ENCODE measurements around the gene NCCRP1. TPM values are rescaled to one million over a fixed set of nuclear protein-coding genes. Genes with fewer than 3 reads are reported as not detected.
A peak's percentile ranks its signal among the peaks of the same experiment; 100 is the strongest.

Gene NCCRP1
- total RNA-seq, 1 donor from 2014 or later, result 1.9 TPM

DNA sequence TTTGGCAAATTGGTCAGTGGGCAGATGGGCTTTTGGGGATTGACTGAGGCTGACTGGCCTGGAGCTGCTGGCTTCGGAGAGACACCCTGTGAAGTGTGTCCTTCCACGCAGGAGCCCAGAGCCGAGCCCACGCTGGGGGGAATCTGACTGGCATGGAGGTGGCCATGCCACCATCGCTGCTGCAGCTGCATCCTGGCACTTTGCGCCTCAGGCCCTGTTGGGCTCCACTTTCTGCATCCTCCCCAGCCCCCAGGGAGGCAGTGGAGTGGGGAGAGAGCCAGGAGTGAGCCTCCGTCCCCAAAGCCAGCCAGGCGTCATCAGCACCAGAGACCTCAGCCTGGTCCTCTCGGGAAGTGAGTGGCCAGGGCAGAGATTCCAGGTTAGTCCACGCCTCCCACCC, 17.0 kb upstream of the NCCRP1 start:
- no peaks in the 10 kb centered on the region for H3K9me3 ChIP-seq (ENCODE audit: low read depth)
- DNase-seq (ENCODE audit: low spot score), result no peak

DNA sequence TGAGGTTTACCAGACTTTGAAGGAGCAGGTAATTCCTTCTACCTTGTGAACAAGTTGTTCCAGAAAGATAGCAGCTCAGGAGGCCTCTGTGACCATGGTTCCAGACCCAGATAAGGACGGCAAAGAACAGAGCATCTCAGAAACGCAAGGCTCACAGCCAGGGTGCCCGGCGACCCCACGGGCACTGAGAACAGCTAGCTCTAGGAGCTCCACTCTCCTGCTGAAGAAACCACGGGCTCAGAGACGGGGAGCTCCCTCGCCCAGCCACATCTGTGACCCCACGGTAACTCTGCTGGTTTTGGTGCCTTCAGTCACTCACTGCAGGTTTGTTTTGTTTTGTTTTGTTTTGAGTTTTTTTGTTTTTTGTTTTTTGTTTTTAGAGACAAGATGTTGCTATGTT, 16.0 kb upstream of the NCCRP1 start:
- Histone ChIP-seq H3K79me2 (ENCODE audit: low read depth) (no peaks in the 10 kb centered on the region), H2AFZ (replicated peaks) (no peak overlapping the region), H3K9me3 (ENCODE audit: low read depth) (no peaks in the 10 kb centered on the region), H3K4me2 (no peak overlapping the region), H3K36me3 (no peaks in the 10 kb centered on the region), H3F3A (ENCODE audit: low read depth) (no peaks in the 10 kb centered on the region), H3K9ac (no peak overlapping the region), H4K20me1 (ENCODE audit: low read depth) (peaks cover 3% of the 10 kb centered on the region), H3K4me1 (no peaks in the 10 kb centered on the region), H3K4me3 (no peak overlapping the region), H3K27me3 (no peaks in the 10 kb centered on the region), H3K27ac (no peak overlapping the region)
- H3K36me3 Mint-ChIP-seq, result peaks cover 4% of the 10 kb centered on the region
- H3K9me3 Mint-ChIP-seq, result no peaks in the 10 kb centered on the region
- peak overlapping the region; percentile 50 for H3K27ac Mint-ChIP-seq
- peaks cover 1% of the 10 kb centered on the region for H3K4me1 Mint-ChIP-seq
- H3K4me3 Mint-ChIP-seq, result no peak overlapping the region
- H3K27me3 Mint-ChIP-seq (ENCODE audit: insufficient read depth, low read depth), result peaks cover 4% of the 10 kb centered on the region
- TF ChIP-seq EZH2phosphoT487 (IDR thresholded peaks at IDR 0.05) (no peak), EZH2 (IDR thresholded peaks at IDR 0.05) (no peak)
- no peak for DNase-seq (ENCODE audit: low spot score)

More for the DNA sequence above, 17.0 kb upstream of the NCCRP1 start:
- H3K4me3 Mint-ChIP-seq, result no peak overlapping the region
- H3K9ac ChIP-seq, result no peak overlapping the region
- H3K27me3 Mint-ChIP-seq (ENCODE audit: insufficient read depth, low read depth), result peaks cover 4% of the 10 kb centered on the region
- TF ChIP-seq EZH2 (IDR thresholded peaks at IDR 0.05) (no peak), EZH2phosphoT487 (IDR thresholded peaks at IDR 0.05) (no peak)
- TF ChIP-seq, protein P1, sequence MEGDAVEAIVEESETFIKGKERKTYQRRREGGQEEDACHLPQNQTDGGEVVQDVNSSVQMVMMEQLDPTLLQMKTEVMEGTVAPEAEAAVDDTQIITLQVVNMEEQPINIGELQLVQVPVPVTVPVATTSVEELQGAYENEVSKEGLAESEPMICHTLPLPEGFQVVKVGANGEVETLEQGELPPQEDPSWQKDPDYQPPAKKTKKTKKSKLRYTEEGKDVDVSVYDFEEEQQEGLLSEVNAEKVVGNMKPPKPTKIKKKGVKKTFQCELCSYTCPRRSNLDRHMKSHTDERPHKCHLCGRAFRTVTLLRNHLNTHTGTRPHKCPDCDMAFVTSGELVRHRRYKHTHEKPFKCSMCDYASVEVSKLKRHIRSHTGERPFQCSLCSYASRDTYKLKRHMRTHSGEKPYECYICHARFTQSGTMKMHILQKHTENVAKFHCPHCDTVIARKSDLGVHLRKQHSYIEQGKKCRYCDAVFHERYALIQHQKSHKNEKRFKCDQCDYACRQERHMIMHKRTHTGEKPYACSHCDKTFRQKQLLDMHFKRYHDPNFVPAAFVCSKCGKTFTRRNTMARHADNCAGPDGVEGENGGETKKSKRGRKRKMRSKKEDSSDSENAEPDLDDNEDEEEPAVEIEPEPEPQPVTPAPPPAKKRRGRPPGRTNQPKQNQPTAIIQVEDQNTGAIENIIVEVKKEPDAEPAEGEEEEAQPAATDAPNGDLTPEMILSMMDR (IDR thresholded peaks at IDR 0.05), result no peak
- no peak overlapping the region for H3K27ac Mint-ChIP-seq
- H3K4me1 Mint-ChIP-seq, result peaks cover 2% of the 10 kb centered on the region
- no peaks in the 10 kb centered on the region for H3K9me3 Mint-ChIP-seq
- no peaks in the 10 kb centered on the region for H3K4me1 ChIP-seq
- H4K20me1 ChIP-seq (ENCODE audit: low read depth), result peaks cover 3% of the 10 kb centered on the region
- no peak overlapping the region for H3K4me2 ChIP-seq
- H2AFZ ChIP-seq (replicated peaks), result no peak overlapping the region
- no peaks in the 10 kb centered on the region for H3K27me3 ChIP-seq
- no peaks in the 10 kb centered on the region for H3F3A ChIP-seq (ENCODE audit: low read depth)
- no peaks in the 10 kb centered on the region for H3K36me3 ChIP-seq
- no peaks in the 10 kb centered on the region for H3K79me2 ChIP-seq (ENCODE audit: low read depth)
- H3K27ac ChIP-seq, result no peak overlapping the region
- H3K36me3 Mint-ChIP-seq, result peaks cover 4% of the 10 kb centered on the region
- H3K4me3 ChIP-seq, result no peak overlapping the region

- no peak overlapping the region for H3K27ac ChIP-seq
- DNase-seq (ENCODE audit: low spot score), result no peak
- H3K4me3 ChIP-seq, result no peak overlapping the region
- no peaks in the 10 kb centered on the region for H3K36me3 ChIP-seq
- H3K27me3 ChIP-seq, result no peaks in the 10 kb centered on the region
- Mint-ChIP-seq H3K36me3 (peaks cover 4% of the 10 kb centered on the region), H3K9me3 (no peaks in the 10 kb centered on the region), H3K4me1 (no peaks in the 10 kb centered on the region), H3K4me3 (no peak overlapping the region), H3K27me3 (ENCODE audit: insufficient read depth, low read depth) (peaks cover 4% of the 10 kb centered on the region), H3K27ac (peak overlapping the region; percentile 65)
- no peaks in the 10 kb centered on the region for H3F3A ChIP-seq (ENCODE audit: low read depth)
- TF ChIP-seq, protein P1 (IDR thresholded peaks at IDR 0.05), result no peak
- no peak for TF ChIP-seq EZH2phosphoT487 (IDR thresholded peaks at IDR 0.05)
- no peak for TF ChIP-seq EZH2 (IDR thresholded peaks at IDR 0.05)
- H3K9ac ChIP-seq, result no peak overlapping the region
- peaks cover 3% of the 10 kb centered on the region for H4K20me1 ChIP-seq (ENCODE audit: low read depth)
- H3K4me1 ChIP-seq, result no peaks in the 10 kb centered on the region
- no peaks in the 10 kb centered on the region for H3K9me3 ChIP-seq (ENCODE audit: low read depth)
- H3K4me2 ChIP-seq, result no peak overlapping the region
- no peak overlapping the region for H2AFZ ChIP-seq (replicated peaks)
- H3K79me2 ChIP-seq (ENCODE audit: low read depth), result no peaks in the 10 kb centered on the region
Observed at GRCh38 chr19:39181500-39182173, 15.1 kb upstream of the NCCRP1 start.

- Mint-ChIP-seq H3K36me3 (peaks cover 4% of the 10 kb centered on the region), H3K4me1 (no peaks in the 10 kb centered on the region), H3K9me3 (no peaks in the 10 kb centered on the region), H3K27me3 (ENCODE audit: insufficient read depth, low read depth) (peaks cover 4% of the 10 kb centered on the region), H3K4me3 (no peak overlapping the region), H3K27ac (peak overlapping the region; percentile 65)
- Histone ChIP-seq H2AFZ (replicated peaks) (no peak overlapping the region), H3F3A (ENCODE audit: low read depth) (no peaks in the 10 kb centered on the region), H3K27ac (no peak overlapping the region), H3K27me3 (no peaks in the 10 kb centered on the region), H3K36me3 (no peaks in the 10 kb centered on the region), H3K4me2 (no peak overlapping the region), H3K9me3 (ENCODE audit: low read depth) (no peaks in the 10 kb centered on the region), H3K4me3 (no peak overlapping the region), H4K20me1 (ENCODE audit: low read depth) (peaks cover 3% of the 10 kb centered on the region), H3K4me1 (no peaks in the 10 kb centered on the region), H3K79me2 (ENCODE audit: low read depth) (no peaks in the 10 kb centered on the region), H3K9ac (no peak overlapping the region)
- TF ChIP-seq EZH2phosphoT487 (IDR thresholded peaks at IDR 0.05), result no peak
- TF ChIP-seq, protein P1 (IDR thresholded peaks at IDR 0.05), result no peak
- TF ChIP-seq EZH2 (IDR thresholded peaks at IDR 0.05), result no peak
- DNase-seq (ENCODE audit: low spot score), result no peak
Observed at GRCh38 chr19:39182174-39182505, 14.6 kb upstream of the NCCRP1 start.
